ENCODE data around the gene MTG2. TPM values are rescaled to one million over a fixed set of nuclear protein-coding genes. Genes with fewer than 3 reads are reported as not detected.

The MTG2 gene
- polyA plus RNA-seq, 1 of the 3 experiments (the other 2 are of a cell fraction) = 42.9 TPM

DNA sequence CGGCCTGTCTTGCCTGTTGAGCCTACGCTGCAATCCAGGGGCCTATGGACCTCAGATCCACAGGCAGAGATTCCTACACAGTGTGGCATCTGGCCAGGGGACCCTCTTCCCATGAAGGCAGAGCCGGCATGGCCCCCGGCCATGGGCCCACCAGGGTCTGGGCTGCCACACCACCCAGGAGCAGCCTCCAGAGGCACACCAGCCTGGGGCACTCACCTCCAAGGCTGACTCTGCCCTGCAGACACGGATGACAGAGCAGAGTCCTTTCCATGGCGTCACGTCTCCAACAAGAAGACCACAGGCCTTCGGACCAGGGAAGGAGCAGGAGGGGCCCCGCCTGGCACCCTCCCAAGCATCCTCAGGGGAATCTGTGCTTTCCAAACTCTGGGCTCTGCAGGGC, 40.7 kb downstream of the MTG2 start (continued):
- TF ChIP-seq, protein P1, sequence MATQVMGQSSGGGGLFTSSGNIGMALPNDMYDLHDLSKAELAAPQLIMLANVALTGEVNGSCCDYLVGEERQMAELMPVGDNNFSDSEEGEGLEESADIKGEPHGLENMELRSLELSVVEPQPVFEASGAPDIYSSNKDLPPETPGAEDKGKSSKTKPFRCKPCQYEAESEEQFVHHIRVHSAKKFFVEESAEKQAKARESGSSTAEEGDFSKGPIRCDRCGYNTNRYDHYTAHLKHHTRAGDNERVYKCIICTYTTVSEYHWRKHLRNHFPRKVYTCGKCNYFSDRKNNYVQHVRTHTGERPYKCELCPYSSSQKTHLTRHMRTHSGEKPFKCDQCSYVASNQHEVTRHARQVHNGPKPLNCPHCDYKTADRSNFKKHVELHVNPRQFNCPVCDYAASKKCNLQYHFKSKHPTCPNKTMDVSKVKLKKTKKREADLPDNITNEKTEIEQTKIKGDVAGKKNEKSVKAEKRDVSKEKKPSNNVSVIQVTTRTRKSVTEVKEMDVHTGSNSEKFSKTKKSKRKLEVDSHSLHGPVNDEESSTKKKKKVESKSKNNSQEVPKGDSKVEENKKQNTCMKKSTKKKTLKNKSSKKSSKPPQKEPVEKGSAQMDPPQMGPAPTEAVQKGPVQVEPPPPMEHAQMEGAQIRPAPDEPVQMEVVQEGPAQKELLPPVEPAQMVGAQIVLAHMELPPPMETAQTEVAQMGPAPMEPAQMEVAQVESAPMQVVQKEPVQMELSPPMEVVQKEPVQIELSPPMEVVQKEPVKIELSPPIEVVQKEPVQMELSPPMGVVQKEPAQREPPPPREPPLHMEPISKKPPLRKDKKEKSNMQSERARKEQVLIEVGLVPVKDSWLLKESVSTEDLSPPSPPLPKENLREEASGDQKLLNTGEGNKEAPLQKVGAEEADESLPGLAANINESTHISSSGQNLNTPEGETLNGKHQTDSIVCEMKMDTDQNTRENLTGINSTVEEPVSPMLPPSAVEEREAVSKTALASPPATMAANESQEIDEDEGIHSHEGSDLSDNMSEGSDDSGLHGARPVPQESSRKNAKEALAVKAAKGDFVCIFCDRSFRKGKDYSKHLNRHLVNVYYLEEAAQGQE (IDR thresholded peaks at IDR 0.05; ENCODE audit: low read depth, low read length) = no peak
- TF ChIP-seq FOXM1 (IDR thresholded peaks at IDR 0.05; ENCODE audit: low read depth) (no peak), EZH2phosphoT487 (IDR thresholded peaks at IDR 0.05; ENCODE audit: borderline replicate concordance, low read depth) (no peak), NFIC (IDR thresholded peaks at IDR 0.05; ENCODE audit: borderline replicate concordance) (no peak), SMC3 (IDR thresholded peaks at IDR 0.05; ENCODE audit: low read depth, low read length) (no peak), RCOR1 (IDR thresholded peaks at IDR 0.05; ENCODE audit: low read length) (no peak), JUND (IDR thresholded peaks at IDR 0.05) (no peak)

DNA sequence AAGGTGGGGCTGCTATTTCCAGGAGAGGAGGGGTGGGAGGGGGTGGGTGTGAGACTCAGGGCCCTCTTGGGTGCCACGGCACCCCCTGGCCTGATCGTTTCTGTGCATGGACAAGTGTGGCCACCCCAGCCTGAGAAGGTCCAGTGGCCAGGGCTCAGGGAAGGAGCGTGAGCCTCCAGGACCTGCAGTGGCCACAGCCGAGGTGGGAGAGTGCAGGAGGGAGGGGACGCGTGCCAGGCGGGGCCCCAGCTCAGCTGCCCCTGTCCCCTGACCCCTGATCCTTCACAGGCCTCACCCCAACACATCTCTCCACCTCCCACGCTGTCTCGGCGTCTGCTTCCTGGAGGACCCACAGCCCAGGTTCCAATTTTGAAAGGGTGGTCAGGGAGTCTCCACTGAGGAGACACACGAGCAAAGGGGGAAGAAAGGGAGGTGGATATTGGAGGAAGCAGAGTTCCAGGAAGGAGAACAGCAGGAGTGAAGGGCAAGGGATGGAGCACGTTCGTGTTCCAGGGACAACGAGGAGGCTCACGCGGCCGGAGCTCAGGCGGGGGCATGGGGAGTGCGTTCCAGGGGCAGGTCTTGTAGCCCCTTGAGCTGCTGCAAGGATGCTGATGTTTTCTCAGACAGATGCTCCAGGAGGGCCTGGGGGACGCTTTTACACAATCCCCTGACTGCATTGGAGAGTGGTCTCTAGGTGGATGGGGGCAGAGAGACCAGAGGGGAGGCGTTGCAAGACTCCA, 41.5 kb downstream of the MTG2 start:
- ChIA-PET POLR2A (no interaction called here), CTCF (interaction anchor here (1.1 to 1.2 kb wide), 2 partner anchors 80 to 158 kb away, joined by 3 read pairs; no protein-coding TSS in a partner anchor)
- H3K27me3 ChIP-seq (ENCODE audit: insufficient read depth) = peaks cover 33% of the 10 kb centered on the region
- H4K20me1 ChIP-seq (ENCODE audit: insufficient read depth) = 0 out of 2 replicates have a peak, but pooled peaks cover 8% of the 10 kb centered on the region
- no peak for DNase-seq
- H3K4me1 ChIP-seq (ENCODE audit: control insufficient read depth in 1 of 2, insufficient read depth in 2 of 2, low read depth in 1 of 2, low read length in 1 of 2) = peaks cover 0 to 14% of the 10 kb centered on the region in 2 experiments; a peak in 1 of 4 replicates
- no peaks in the 10 kb centered on the region for H3K9me2 ChIP-seq
- no peak overlapping the region for H3K4me2 ChIP-seq
- H3K9ac ChIP-seq = no peak overlapping the region
- TF ChIP-seq RFX5 (IDR thresholded peaks at IDR 0.05; ENCODE audit: low read length) (no peak), TEAD4 (IDR thresholded peaks at IDR 0.05; ENCODE audit: borderline replicate concordance, insufficient read depth) (no peak), GATA2 (CRISPR knock-in tag; IDR thresholded peaks at IDR 0.05) (no peak), FOXM1 (IDR thresholded peaks at IDR 0.05; ENCODE audit: low read depth) (no peak), CHD2 (IDR thresholded peaks at IDR 0.05; ENCODE audit: low read length, partially characterized antibody) (no peak), TCF12 (IDR thresholded peaks at IDR 0.05) (no peak), TAF1 (IDR thresholded peaks at IDR 0.05; ENCODE audit: borderline replicate concordance, low read depth, low read length) (no peak), RCOR1 (IDR thresholded peaks at IDR 0.05; ENCODE audit: low read length) (no peak), JUND (IDR thresholded peaks at IDR 0.05) (no peak), EZH2phosphoT487 (IDR thresholded peaks at IDR 0.05; ENCODE audit: borderline replicate concordance, low read depth) (no peak), ELF1 (IDR thresholded peaks at IDR 0.05) (no peak)
- TF ChIP-seq, protein P2, sequence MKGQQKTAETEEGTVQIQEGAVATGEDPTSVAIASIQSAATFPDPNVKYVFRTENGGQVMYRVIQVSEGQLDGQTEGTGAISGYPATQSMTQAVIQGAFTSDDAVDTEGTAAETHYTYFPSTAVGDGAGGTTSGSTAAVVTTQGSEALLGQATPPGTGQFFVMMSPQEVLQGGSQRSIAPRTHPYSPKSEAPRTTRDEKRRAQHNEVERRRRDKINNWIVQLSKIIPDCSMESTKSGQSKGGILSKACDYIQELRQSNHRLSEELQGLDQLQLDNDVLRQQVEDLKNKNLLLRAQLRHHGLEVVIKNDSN (IDR thresholded peaks at IDR 0.05; ENCODE audit: borderline replicate concordance, low read depth) = no peak
- TF ChIP-seq, protein P3, sequence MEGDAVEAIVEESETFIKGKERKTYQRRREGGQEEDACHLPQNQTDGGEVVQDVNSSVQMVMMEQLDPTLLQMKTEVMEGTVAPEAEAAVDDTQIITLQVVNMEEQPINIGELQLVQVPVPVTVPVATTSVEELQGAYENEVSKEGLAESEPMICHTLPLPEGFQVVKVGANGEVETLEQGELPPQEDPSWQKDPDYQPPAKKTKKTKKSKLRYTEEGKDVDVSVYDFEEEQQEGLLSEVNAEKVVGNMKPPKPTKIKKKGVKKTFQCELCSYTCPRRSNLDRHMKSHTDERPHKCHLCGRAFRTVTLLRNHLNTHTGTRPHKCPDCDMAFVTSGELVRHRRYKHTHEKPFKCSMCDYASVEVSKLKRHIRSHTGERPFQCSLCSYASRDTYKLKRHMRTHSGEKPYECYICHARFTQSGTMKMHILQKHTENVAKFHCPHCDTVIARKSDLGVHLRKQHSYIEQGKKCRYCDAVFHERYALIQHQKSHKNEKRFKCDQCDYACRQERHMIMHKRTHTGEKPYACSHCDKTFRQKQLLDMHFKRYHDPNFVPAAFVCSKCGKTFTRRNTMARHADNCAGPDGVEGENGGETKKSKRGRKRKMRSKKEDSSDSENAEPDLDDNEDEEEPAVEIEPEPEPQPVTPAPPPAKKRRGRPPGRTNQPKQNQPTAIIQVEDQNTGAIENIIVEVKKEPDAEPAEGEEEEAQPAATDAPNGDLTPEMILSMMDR (IDR thresholded peaks at IDR 0.05) = no peak
- TF ChIP-seq, protein P4, sequence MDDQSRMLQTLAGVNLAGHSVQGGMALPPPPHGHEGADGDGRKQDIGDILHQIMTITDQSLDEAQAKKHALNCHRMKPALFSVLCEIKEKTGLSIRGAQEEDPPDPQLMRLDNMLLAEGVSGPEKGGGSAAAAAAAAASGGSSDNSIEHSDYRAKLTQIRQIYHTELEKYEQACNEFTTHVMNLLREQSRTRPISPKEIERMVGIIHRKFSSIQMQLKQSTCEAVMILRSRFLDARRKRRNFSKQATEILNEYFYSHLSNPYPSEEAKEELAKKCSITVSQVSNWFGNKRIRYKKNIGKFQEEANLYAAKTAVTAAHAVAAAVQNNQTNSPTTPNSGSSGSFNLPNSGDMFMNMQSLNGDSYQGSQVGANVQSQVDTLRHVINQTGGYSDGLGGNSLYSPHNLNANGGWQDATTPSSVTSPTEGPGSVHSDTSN (IDR thresholded peaks at IDR 0.05) = no peak
- TF ChIP-seq, protein P1 (IDR thresholded peaks at IDR 0.05; ENCODE audit: low read depth, low read length) = no peak
- no peaks in the 10 kb centered on the region for H3K36me3 ChIP-seq (replicated peaks in 1 of 2; ENCODE audit: control insufficient read depth in 1 of 2, insufficient read depth in 2 of 2, low read length in 1 of 2)
- no peaks in the 10 kb centered on the region for H3K9me3 ChIP-seq
- WGBS (ENCODE audit: low lambda C conversion rate) = 54% methylated on average over 21 of the region's 21 CpGs
- H3F3A ChIP-seq (replicated peaks; ENCODE audit: insufficient read depth) = peaks cover 2% of the 10 kb centered on the region
- H2AFZ ChIP-seq (ENCODE audit: low read depth) = no peak overlapping the region
- no peaks in the 10 kb centered on the region for H3K79me2 ChIP-seq (ENCODE audit: insufficient read depth)
- no peak overlapping the region for H3K4me3 ChIP-seq (ENCODE audit: low read depth in 2 of 2, low read length in 1 of 2)
- H3K27ac ChIP-seq (ENCODE audit: low read depth in 2 of 2, low read length in 1 of 2) = no peak overlapping the region
